HFFc6 (cell line): ENCODE data around the gene AREG. TPM values are rescaled to one million over a fixed set of nuclear protein-coding genes. Genes with fewer than 3 reads are reported as not detected.

Source experiments
- DNase-seq: peaks from one replicate; pipeline ENCODE4 v3.0.0-alpha.2; 2018
- H3K27ac Mint-ChIP-seq: 2 replicates; pipeline ENCODE4 v1.8.0; 2020; ENCODE audit warnings: mild to moderate bottlenecking, mixed read lengths
- H3K27me3 Mint-ChIP-seq: 2 replicates; pipeline ENCODE4 v1.8.0; 2021; ENCODE audit warnings: mild to moderate bottlenecking, moderate library complexity, mixed read lengths; ENCODE audit not compliant: insufficient read depth
- H3K36me3 Mint-ChIP-seq: 2 replicates; pipeline ENCODE4 v1.8.0; 2021; ENCODE audit warnings: low read depth, mixed read lengths
- H3K4me1 Mint-ChIP-seq: 2 replicates; pipeline ENCODE4 v1.8.0; 2020; ENCODE audit warnings: low read depth, mixed read lengths
- H3K4me3 Mint-ChIP-seq: 2 replicates; pipeline ENCODE4 v1.8.0; 2020; ENCODE audit warnings: mild to moderate bottlenecking, moderate library complexity, mixed read lengths
- H3K9me3 Mint-ChIP-seq: 2 replicates; pipeline ENCODE4 v1.8.0; 2020; ENCODE audit warnings: mild to moderate bottlenecking, mixed read lengths
- total RNA-seq, 6 experiments: library from RNA; stranded (reverse); fragmentation: NEBNext Ultra II Directional; extraction: Animal tissue kit (Norgen Biotek cat#: 25700); gene quantifications; 2 replicates in 1 of 6; 3 replicates in 5 of 6; pipeline ENCODE4 v1.2.3, GENCODE V29; 2021
- TF ChIP-seq, protein P1 (sequence below): fragments of 200-600 bp; sonication (generic); IDR thresholded peaks from 2 replicates; pipeline ENCODE4 v1.5.0; 2021; ENCODE audit warnings: antibody characterized with exemption, mild to moderate bottlenecking

Gene AREG
- total RNA-seq, 6 experiments from 2014 or later = 0.24 to 0.70 (median 0.45) TPM; not detected in 1

DNA sequence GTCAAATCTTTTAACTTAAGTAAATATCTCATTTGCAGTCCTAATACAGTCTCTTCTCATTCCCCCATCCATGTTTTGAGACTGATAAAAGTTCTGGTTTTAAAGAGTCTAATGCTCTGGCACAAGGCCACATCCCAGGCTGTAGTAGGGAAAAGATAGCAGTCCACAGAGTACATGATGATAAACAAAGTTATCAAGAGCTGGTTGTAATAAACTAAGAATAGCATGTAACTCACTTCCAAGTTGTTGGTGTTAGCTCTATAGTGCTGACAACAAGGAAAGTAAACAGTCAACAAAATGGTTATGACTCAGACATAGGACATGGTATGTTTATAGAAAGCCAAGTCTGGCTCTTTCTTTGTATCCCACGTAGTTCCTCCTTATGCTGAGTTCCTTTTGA lies 21.8 kb upstream of the AREG start:
- no peaks in the 10 kb centered on the region for H3K27me3 Mint-ChIP-seq
- H3K9me3 Mint-ChIP-seq = no peaks in the 10 kb centered on the region
- no peaks in the 10 kb centered on the region for H3K36me3 Mint-ChIP-seq
- peaks cover 45% of the 10 kb centered on the region for H3K4me1 Mint-ChIP-seq
- H3K27ac Mint-ChIP-seq = peak overlapping the region; percentile 57
- TF ChIP-seq, protein P1, sequence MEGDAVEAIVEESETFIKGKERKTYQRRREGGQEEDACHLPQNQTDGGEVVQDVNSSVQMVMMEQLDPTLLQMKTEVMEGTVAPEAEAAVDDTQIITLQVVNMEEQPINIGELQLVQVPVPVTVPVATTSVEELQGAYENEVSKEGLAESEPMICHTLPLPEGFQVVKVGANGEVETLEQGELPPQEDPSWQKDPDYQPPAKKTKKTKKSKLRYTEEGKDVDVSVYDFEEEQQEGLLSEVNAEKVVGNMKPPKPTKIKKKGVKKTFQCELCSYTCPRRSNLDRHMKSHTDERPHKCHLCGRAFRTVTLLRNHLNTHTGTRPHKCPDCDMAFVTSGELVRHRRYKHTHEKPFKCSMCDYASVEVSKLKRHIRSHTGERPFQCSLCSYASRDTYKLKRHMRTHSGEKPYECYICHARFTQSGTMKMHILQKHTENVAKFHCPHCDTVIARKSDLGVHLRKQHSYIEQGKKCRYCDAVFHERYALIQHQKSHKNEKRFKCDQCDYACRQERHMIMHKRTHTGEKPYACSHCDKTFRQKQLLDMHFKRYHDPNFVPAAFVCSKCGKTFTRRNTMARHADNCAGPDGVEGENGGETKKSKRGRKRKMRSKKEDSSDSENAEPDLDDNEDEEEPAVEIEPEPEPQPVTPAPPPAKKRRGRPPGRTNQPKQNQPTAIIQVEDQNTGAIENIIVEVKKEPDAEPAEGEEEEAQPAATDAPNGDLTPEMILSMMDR = no peak
- H3K4me3 Mint-ChIP-seq = no peak overlapping the region
- DNase-seq = peak; percentile 83

DNA sequence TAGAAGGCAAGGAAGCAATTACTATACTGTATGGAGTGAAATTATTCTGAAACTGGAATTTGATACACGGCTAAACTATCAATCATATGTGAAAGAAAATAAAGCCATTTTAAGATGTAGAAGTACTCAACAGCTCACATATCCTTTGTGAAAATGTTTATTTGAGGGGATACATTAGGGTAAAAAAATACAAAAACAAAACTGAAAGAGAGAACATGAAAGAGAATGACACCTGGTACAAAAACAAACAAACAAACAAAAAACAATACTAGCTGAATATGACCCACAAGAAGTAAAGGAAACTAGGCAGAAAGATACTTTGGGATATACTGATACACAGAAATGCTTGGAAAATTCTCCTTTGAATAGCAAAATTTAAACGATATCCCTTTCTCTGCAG lies 20.8 kb upstream of the AREG start:
- H3K36me3 Mint-ChIP-seq = no peaks in the 10 kb centered on the region
- no peaks in the 10 kb centered on the region for H3K27me3 Mint-ChIP-seq
- no peak for DNase-seq
- no peak overlapping the region for H3K4me3 Mint-ChIP-seq
- H3K27ac Mint-ChIP-seq = no peak overlapping the region
- H3K4me1 Mint-ChIP-seq = peaks cover 45% of the 10 kb centered on the region
- H3K9me3 Mint-ChIP-seq = no peaks in the 10 kb centered on the region
- TF ChIP-seq, protein P1 = no peak

DNA sequence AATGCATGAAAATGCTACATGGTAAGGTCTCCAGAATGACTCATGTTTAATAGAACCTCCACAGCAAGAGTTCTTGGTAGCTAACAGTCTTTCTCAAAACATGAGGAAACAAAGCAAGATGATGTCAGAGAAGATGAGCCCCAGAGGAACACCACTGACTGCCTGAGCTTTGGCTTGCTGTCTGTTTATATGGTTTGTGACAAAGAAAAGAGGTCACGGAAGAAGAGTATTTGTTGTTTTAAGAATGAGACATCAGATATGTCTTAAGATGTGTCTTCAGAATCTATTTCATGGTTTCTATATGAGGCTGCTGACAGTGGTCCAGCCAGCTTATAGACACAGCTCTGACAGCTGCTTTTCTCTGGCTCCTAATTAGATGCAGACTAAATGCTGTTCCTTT lies 18.8 kb upstream of the AREG start:
- TF ChIP-seq, protein P1 = no peak

DNA sequence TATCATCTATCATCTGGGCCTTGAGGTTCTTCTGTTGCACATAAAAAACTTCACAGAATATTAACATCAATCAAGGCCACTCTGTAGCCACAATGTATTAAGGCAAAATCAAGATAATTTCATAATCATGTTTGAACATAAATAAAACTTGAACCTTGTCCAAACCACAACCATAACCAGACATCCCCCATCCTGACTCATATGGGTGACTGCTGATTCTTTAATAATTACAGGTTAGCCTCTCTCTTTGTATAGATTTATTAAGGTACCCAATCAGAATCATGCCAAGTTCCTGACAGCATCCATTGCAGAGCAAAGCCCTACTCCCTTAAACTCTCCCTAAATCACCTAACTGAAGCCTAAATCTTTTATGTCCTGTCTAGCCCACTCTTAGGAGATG lies 16.7 kb upstream of the AREG start:
- no peak overlapping the region for H3K4me3 Mint-ChIP-seq
- peaks cover 45% of the 10 kb centered on the region for H3K4me1 Mint-ChIP-seq
- TF ChIP-seq, protein P1 = no peak
- no peak overlapping the region for H3K27ac Mint-ChIP-seq
- DNase-seq = no peak
- H3K9me3 Mint-ChIP-seq = no peaks in the 10 kb centered on the region
- H3K36me3 Mint-ChIP-seq = no peaks in the 10 kb centered on the region
- H3K27me3 Mint-ChIP-seq = no peaks in the 10 kb centered on the region

More for the DNA sequence above, 18.8 kb upstream of the AREG start:
- Mint-ChIP-seq H3K4me3 (no peak overlapping the region), H3K9me3 (no peaks in the 10 kb centered on the region), H3K36me3 (no peaks in the 10 kb centered on the region), H3K27ac (peak overlapping the region; percentile 72), H3K27me3 (no peaks in the 10 kb centered on the region), H3K4me1 (peaks cover 43% of the 10 kb centered on the region)
- peak; percentile 87 for DNase-seq

DNA sequence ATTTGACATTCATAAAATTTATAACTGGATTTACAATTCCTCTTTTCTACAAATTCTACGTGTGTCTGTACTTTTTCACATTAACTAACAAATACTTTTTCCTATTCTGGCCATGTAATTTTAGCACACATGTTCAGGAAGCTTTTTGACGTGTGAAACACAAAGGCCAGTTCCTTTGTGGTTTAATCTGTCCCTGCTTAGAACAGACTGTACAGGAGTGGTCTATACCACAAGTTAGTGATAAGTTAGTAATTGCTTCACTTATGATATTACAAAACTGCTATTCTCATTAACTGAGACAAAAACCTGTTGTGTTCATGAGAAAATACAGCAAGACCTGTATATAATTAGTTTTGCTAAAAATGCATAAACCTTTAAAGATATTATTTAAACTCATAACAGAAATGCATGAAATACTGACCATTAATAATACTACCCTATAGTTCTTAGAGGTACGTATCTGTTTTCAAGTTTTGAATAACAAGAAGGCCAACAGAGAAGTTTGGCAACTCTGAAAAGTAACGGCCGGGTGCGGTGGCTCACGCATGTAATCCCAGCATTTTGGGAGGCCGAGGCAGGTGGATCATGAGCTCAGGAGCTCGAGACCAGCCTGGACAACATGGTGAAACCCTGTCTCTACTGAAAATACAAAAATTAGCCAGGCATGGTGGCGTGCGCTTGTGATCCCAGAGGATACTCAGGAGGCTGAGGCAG lies 13.7 kb upstream of the AREG start:
- H3K36me3 Mint-ChIP-seq = no peaks in the 10 kb centered on the region
- H3K4me3 Mint-ChIP-seq = no peak overlapping the region
- H3K9me3 Mint-ChIP-seq = no peaks in the 10 kb centered on the region
- no peak for DNase-seq
- H3K27ac Mint-ChIP-seq = no peak overlapping the region
- no peaks in the 10 kb centered on the region; the same call in 1 of the 2 replicates for H3K27me3 Mint-ChIP-seq
- H3K4me1 Mint-ChIP-seq = peaks cover 34% of the 10 kb centered on the region
- TF ChIP-seq, protein P1 = no peak
